ENCODE data around the gene SPRR1B.
"Not testable (repeated sequence)": the region's sequence is repeated elsewhere in the genome, so short reads cannot be mapped to it uniquely, and the experiment has no call there.

Gene SPRR1B, protein sequence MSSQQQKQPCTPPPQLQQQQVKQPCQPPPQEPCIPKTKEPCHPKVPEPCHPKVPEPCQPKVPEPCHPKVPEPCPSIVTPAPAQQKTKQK

DNA sequence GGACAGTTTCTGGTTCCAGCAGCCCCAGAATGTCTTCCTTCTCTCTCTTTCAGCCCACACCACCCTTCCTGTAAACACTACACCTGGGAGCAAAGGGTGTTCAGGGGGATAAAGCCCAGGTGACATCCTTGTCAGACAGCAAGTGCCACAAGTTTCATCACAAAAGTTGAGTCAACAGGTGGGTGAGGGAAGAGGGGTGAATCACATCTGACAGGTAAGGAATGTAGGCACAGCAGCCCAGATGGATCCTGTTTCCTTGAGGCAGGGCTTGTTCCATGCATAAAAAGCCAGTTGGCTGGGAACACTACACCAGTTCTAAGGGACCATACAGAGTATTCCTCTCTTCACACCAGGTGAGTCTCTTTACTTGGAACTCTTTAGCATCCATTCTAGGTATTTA, at the start of gene SPRR1B:
SPRR1B (plus strand) TSS at position 309 of the 400 bp plus-strand sequence. CDS start 1,143 bp downstream, outside the sequence.
- no peak for DNase-seq

DNA sequence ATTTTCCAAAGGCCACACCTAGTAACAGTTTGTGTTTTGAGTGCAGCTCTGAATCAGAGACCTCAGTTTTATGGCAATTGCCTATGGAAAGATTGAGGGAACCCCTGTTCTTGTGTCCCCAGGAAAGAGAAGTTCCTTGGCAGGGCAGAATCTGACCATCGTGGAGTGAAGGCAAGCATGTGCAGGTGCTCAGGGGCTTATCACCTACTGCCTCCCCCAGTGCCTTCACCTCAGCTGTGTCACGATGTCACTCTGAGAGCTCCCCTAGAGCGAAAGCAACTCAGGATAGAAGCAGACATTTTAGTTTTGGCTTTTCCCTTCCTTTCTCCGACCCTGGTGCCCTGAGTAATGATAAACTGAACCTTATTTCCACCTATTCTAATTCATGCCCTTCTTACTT, 48.9 kb upstream of the SPRR1B start:
- no peak for DNase-seq

DNA sequence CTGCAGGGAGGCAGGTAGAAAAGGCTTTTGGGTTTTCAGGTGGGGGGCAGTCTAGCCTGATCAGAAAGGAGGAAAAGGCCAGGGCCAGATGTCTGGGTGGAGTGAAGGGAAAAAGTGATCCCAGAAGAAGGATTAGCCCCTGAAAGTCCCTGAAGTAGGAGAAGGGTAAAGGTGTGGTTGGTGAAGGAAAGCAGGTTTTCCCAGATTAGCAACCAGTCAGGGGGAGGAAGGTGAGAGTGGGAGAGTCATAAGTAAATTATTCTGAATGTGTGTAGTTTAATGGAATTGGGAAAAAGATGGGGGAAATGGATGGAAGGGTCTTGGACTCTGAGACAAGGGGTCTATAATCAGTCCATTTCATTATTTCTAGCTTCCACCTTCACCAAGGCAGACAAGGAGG, 47.8 kb upstream of the SPRR1B start:
- no peak for DNase-seq

DNA sequence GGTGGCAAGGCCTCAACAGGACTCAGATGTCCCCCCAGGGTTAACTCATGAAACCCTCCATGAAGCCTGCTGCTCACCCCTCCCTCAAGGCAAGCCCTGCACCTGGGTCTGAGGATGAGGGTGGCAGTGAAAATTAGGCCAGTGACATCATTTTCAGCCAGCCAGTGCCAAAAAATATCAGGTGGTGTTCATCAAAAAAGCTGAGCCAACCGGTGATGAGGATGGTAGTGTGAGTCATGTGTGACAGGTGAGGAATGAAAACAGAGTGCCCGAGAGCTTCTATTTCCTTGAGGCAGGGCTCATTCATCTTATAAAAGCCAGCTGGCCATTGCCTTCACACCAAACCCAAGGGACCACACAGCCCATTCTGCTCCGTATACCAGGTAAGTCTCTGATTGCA, 47.3 kb upstream of the SPRR1B start, which contains the start of gene SPRR1A:
SPRR1A (plus strand) TSS at position 339 of the 400 bp plus-strand sequence. CDS start 1,150 bp downstream, outside the sequence.
- DNase-seq, result no peak

DNA sequence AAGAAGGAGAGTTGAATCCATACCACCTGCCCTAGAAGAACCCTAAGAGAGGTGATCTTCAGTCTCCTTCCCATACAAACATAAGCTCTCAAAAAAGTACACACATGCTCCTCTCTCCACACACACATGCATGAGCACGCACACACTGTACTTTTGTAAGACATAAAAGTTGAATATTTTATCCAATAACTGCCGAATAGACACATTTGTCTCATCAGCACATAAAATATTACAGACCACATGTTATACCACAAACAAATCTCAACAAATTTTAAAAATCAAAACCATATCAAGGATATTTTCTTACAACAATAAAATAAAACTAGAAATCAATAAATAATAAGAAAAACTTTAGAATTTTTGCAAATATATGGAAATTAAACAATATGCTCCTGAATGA, 44.4 kb upstream of the SPRR1B start:
- no peak for DNase-seq

DNA sequence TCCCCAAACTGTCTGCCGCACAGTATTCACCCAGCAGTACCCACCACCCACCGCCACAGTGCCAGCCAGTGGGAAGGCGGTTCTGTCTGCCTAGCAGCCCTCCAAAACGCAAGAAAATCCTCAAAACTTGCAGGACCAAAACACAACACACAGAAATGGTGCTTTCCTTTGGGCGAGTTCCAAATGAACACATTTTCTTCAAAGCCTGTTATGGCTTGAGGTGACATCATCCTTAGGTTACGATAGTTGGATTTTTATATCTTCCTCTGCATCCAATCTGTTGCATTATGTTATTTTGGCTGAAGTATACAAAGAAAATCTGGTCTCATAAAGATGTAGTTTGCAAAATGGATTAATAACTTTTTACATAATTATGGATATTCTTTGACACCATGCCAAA, 37.8 kb upstream of the SPRR1B start:
- DNase-seq, result no peak

DNA sequence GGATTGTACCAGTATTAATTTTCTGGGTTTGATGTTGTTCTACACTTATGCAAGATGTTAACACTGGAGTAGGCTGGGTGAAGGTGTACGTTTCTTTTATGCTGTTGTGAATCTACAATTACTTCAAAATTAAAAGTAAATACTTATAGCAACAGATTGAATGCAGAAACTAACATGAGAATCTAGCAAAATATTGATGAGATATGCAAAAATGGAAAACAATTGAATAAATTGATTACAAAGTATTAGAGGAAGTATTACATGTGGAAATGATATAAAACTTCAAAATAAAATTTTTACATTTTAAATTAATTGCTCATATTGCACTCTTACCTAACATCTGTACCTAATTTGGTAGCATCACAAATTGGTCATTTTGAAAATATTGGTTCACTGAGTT, 35.2 kb upstream of the SPRR1B start:
- DNase-seq, result no peak

DNA sequence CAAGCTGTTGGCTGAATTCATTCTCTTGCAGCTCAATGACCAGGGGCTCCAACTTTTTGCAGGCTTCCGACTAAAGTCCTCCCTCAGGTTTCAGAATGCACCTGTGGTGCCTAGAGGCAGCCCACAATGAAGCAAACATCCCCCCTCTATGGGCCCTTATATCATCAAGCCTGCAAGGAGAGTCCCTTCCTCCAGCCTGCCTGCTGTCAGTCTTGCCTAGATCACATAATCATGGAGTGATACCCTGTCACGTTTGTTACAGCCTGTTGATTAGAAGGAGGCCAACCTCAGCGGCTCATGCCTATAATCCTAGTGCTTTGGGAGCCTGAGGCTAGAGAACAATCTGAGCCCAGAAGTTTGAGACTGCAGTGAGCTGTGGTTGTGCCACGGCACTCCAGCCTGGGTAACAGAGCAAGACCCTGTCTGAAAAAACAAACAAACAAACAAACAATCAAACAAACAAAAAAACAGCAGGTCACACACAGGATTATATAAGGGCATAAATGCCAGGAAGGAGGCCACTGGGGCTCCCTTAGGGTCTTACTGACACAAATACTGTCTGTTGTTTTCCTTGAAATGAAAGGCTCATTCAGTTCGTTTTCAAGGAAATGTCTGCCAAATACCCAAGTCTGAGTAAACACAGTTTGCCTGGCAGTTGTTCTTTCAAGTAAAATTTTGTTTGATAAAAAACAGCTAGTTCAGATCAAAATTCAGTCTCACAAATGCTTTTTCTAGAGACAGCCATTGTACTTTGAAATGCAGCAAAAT, 34.2 kb upstream of the SPRR1B start:
- no peak for DNase-seq

DNA sequence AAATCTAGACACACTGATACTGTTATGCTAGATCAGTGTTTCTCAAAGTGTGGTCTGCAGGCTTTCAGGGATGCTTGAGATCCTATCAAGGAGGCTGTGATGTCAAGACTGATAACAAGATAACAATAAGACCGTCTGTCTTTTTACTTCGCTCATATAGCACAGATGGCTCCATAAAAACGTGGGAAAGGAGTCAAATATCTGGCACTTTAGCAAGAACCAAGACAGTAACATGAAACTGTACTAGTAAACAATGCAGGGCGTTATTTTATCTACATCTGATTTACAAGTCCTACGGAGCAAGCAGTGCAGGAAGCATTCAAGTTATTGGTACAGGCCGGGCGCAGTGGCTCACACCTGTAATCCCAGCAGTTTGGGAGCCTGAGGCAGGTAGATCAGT, 33.1 kb upstream of the SPRR1B start:
- no peak for DNase-seq

DNA sequence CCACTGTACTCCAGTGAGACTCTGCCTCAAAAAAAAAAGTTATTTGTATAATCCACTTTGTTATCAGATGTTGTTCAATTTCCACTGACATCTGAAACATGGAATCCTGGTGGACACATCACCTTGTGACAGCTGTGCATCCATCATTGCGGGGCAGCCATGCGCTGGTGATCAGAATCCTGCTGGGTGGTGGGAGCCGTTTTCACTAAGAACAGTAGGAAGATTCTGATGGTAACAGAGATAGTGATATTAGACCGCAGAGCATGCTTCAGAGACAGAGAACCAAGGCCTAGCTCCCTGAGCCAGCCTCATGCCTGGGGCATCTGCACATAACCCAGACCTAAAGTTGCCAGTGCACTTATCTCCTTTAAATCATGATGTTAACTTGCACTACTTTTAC, 32.5 kb upstream of the SPRR1B start:
- no peak for DNase-seq

DNA sequence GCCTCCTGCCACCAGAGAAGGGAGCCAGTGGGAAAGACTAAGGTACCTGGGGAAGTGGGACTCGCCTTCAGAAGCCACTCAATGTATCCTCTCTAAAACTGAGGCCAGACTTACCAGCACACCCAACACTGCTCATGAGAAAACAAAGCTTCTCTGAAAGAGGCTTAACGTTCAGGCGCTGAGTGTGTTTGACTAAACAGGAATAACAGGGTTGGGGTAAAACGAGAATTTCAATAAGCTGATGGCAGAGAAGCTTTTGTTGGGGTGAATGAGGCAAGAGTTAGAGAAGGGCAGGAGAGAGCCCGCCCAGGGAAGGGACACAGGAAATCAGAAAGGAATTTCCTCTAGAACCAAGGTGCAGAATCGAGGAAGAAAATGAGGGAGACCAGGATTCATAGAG, 31.2 kb upstream of the SPRR1B start:
- no peak for DNase-seq

DNA sequence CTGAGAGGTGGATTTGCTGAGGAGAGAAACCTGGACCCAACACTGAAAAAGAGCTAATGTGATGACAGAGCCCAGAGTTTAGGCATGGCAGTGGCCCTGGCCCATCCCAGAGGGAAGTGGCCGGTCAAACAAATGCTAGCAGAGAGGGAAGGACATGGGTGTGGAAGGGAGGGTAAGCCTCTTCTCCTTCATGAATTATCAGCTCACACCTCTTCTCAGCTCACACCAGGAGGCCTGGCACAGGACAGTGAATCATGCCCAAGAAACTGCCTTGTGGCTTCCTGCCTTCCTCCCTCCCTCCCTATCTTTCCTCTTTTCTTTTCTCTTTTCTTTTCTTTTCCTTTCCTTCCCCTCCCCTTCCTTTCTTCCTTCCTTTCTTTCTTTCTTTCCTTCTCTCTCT, 30.7 kb upstream of the SPRR1B start:
- DNase-seq, result no peak

DNA sequence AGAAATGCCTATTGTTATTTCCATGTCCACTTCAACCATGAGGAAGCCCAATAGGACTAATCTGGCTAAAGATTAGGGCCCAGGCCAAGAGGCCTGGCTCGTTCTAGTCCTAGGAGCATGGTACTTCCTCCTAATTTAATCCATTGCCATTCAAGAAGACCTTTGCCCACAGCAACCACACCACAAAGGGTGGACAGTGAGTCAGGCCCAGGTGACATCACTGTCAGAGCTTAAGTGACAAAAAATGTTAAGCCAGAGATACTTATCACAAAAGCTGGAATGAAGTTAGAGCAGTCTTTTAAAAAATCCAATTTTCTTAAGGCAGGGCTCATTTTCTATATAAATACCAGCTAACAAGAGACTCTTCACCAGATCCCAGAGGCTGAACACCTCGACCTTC, 29.6 kb upstream of the SPRR1B start, which contains the start of gene SPRR3:
SPRR3 (plus strand) TSS at position 368 of the 400 bp plus-strand sequence. CDS start 1,272 bp downstream, outside the sequence.
- no peak for DNase-seq

DNA sequence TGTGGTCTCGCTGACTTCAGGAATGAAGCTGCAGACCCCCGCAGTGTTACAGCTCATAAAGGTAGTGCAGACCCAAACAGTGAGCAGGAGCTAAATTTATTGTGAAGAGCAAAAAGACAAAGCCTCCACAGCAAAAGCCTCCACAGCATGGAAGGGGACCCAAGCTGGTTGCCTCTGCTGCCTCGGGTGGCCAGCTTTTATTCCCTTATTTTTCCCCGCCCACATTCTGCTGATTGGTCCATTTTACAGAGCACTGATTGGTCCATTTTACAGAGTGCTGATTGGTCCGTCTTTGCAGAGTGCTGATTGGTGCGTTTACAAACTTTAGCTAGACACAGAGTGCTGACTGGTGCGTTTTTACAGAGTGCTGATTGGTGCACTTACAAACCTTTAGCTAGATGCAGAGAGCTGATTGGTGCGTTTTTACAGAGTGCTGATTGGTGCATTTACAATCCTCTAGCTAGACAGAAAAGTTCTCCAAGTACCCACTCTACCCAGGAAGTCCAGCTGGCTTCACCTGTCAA, 19.7 kb upstream of the SPRR1B start:
- not testable (repeated sequence) for DNase-seq

DNA sequence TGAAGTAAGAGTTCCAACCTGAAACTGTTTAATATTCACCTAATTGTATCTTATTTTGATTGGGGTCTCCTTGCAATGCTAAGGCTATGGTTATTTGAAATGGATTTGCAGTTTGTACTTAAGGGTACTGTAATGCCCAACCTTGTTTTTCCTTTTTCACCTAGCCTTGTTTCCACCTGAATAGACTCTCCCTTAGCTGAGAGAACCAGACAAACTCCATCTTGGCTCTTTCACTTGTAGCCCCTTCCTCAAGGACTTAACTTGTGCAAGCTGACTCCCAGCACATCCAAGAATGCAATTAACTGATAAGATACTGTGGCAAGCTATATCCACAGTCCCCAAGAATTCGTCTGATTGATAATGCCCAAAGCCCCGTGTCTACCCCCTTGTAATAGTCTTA, 9.2 kb upstream of the SPRR1B start:
- not testable (repeated sequence) for DNase-seq

DNA sequence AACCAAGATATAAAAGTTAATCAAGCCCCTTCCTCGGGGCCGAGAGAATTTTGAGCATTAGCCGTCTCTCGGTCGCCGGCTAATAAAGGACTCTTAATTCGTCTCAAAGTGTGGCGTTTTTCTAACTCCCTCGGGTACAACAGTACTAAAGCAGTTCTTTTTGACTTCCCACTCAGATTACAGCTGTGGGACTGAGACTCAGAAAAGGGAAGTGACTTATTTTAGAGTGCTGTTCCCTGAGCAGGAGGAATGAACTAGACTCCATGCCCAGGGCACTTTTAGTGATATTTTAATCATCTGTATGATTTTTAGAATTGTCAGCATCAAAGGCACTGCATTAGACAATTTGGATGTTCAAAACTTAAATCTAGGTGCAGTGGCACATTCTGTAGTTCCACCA, 8.7 kb upstream of the SPRR1B start:
- not testable (repeated sequence) for DNase-seq

DNA sequence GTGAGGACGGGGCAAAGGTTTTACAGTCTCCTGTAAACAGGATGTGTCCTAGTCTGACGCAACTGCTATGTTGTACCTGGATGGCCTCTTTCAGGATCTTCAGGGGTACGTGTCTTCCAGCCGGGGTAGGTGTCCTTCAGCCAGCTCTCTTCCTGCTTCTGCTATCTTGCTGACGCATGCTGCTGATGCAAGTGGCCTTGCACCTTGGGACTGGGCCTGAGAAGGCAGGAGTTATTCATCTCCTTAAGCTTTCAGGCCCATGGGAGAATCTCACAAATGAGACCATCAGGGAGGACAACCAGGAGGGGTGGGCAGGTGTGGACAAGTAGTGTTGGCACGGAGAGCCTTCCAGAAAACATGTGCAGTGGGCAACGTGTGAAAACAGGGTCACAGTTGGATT, 7.9 kb upstream of the SPRR1B start:
- DNase-seq, result no peak

DNA sequence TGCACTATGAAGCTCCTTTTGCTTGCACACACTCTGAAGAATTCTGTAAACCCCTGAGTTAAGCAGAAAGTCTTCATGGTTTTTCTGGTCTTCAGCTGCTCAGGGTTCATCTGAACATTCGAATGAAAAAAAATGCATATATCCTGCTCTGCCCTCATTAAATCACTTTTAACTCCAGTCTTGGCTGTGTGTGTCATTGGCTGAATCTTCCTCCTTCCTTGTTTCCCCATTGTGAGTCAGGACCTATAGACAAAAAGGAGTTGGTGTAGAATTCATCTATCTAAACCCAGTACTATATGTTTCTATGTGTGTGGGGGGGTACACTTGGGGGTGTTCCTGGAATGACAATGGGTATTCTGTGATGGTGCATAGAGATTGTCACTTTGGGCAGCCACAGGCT, 6.6 kb upstream of the SPRR1B start:
- no peak for DNase-seq

DNA sequence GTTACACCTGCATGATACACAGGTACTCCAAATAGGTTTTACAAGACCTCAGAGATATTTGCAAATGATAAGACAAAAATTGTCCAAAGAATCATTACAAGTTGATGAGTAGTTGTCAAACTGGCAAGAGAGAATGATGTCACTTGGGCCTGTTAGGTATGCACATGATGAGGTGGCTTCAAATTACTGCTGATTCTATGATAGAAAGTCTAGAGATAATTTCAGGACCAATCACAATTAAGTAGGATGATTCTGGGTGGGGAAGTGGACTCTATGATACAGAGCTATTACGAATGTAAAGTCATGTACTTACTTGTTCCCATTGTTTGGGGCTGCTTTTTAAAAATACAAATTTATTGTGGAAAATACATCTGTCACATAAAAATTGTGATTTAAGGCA, 5.2 kb upstream of the SPRR1B start:
- DNase-seq, result no peak

DNA sequence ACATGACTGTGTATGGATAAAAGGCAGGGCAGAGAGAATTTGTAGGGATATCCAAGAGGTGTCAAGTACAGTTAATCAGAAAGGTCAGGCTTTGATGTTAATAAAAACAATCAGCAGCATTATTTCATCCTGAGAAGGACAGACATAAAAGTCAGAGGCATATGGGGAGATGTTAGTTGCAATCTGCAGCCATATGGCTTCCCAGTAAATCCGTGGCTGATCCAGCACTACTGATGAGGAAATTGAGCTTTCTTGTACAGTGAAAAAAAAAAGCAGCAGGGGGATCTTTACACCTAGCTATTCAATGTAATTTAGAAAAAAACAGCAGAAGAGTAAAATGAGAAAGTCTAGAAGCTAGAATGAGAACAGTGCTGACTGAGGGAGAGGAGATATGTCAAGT, 2.2 kb upstream of the SPRR1B start:
- DNase-seq, result no peak

DNA sequence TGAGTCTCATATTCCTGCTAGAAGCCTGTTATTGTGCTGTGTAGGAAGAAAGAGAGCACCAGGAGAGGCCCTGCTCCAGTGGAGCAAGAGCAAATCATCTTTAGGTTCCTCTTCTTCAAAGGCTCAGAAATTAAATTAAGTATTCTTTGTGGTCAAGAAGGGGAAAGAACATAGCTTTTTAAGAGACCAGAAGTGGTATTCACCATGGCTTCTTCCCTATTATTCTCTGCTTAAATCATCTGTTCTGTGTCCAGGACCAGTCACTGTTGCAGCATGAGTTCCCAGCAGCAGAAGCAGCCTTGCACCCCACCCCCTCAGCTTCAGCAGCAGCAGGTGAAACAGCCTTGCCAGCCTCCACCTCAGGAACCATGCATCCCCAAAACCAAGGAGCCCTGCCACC, 1.1 kb downstream of the SPRR1B start:
- no peak for DNase-seq

DNA sequence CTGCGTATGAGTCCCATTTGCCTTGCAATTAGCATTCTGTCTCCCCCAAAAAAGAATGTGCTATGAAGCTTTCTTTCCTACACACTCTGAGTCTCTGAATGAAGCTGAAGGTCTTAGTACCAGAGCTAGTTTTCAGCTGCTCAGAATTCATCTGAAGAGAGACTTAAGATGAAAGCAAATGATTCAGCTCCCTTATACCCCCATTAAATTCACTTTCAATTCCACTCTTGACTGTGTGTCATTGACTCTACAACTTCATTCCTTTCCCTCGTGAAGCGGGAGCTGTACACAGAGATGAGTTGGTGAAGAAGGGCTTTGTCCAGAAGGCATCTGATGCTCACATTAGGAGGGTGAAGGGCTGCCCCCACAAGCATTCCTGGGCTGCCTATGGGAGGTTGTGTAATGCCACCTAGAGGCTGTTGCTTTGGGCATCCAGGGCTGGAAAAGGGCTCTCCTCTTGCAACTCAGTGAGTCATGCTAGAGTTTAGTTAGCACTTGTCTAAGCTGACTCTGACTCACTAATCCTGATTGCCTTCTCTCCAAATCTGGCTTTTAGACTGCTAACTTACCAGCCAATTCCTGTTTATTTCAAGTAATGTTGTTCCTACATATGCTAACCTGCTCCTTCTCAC, 1.8 kb downstream of the SPRR1B start:
- DNase-seq, result no peak

DNA sequence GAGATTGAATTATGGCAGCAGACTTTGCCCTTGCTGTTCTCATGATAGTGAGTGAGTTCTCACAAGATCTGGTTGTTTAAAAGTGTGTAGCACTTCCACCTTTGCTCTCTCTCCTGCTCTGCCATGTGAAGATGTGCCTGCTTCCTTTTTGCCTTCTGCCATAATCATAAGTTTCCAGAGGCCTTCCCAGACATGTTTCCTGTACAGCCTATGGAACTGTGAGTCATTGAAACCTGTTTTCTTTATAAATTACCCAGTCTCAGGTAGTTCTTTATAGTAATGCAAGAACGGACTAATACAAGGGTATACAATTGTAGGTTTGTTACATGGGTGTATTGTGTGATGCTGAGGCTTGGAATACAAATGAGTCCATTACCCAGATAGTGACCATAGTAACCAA, 4.2 kb downstream of the SPRR1B start:
- DNase-seq, result no peak
